ENCODE measurements around the gene SSBP2.

SSBP2 gene

GRCh38 chr5:81363093-81363871 lies 387.6 kb downstream of the SSBP2 start:
- no peak for DNase-seq
